ENCODE results near the gene MYO1E. TPM values are rescaled to one million over a fixed set of nuclear protein-coding genes. Genes with fewer than 3 reads are reported as not detected.
"Not testable (repeated sequence)": the region's sequence is repeated elsewhere in the genome, so short reads cannot be mapped to it uniquely, and the experiment has no call there.

The MYO1E gene
- polyA plus RNA-seq, 1 donor, result 126 TPM

GRCh38 chr15:59338414-59338813 is 34.3 kb downstream of the MYO1E start:
- Histone ChIP-seq H3K27me3 (ENCODE audit: control insufficient read depth, insufficient read depth, low read length) (no peaks in the 10 kb centered on the region), H3K36me3 (ENCODE audit: control insufficient read depth, insufficient read depth, low read length) (no peaks in the 10 kb centered on the region), H3K27ac (ENCODE audit: low read length) (no peak overlapping the region), H3K4me1 (ENCODE audit: control insufficient read depth, insufficient read depth, low read length) (no peaks in the 10 kb centered on the region), H3K9me3 (ENCODE audit: control insufficient read depth, low read depth, low read length) (no peaks in the 10 kb centered on the region), H3K4me3 (ENCODE audit: low read length) (no peak overlapping the region)
- DNase-seq, result no peak
- no CpG with 5 or more reads among the region's 1 CpG for WGBS (ENCODE audit: insufficient coverage, low lambda C conversion rate)

DNA sequence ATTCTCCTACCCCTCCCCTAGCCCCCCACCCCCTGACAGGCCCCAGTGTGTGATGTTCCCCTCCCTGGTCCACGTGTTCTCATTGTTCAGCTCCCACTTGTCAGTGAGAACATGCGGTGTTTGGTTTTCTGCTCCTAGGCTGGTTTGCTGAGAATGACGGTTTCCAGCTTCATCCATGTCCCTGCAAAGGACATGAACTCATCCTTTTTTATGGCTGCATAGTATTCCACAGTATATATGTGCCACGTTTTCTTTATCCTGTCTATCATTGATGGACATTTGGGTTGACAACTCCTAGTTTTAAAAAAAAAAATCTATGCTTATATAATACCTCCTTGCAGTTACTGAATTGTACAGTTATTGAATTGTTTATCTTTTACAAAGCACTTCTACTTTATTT is 35.9 kb downstream of the MYO1E start:
- WGBS (ENCODE audit: insufficient coverage, low lambda C conversion rate), result 80% methylated on average over 1 of the region's 4 CpGs
- H3K4me1 ChIP-seq (ENCODE audit: control insufficient read depth, insufficient read depth, low read length); H3K9me3 ChIP-seq (ENCODE audit: control insufficient read depth, low read depth, low read length); H3K27me3 ChIP-seq (ENCODE audit: control insufficient read depth, insufficient read depth, low read length); H3K4me3 ChIP-seq (ENCODE audit: low read length); H3K36me3 ChIP-seq (ENCODE audit: control insufficient read depth, insufficient read depth, low read length); DNase-seq; H3K27ac ChIP-seq (ENCODE audit: low read length): not testable (repeated sequence)

DNA sequence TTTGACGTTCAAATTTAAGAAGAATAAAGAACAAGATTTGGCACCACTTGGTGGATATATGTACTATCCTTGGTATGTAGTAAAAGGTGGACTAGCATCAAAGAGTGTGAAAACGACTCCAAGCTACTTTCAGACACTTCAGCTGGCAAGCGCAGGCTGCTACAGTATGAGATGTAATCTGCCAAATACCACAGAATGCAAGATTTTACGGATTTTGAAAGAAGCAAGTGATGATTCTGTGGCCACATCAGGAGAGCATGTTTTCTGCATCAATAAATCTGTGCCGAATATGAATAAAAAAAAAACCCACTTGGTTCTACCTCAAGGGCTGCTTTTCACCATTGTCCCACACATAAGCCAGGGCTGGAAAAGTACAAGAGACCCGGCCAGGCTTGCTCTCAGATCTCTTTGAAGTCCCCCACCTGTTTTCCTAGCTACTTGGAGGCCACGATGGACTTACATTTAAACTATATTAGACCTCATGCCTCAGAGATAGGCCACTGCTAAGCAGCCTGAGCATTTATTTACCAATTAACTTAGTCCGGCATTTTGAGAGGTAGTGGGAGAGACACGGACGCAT is 37.4 kb downstream of the MYO1E start:
- Histone ChIP-seq H3K27ac (ENCODE audit: low read length) (no peak overlapping the region), H3K4me3 (ENCODE audit: low read length) (no peak overlapping the region), H3K4me1 (ENCODE audit: control insufficient read depth, insufficient read depth, low read length) (peaks cover 12% of the 10 kb centered on the region), H3K36me3 (ENCODE audit: control insufficient read depth, insufficient read depth, low read length) (no peaks in the 10 kb centered on the region), H3K9me3 (ENCODE audit: control insufficient read depth, low read depth, low read length) (no peaks in the 10 kb centered on the region), H3K27me3 (ENCODE audit: control insufficient read depth, insufficient read depth, low read length) (no peaks in the 10 kb centered on the region)
- WGBS (ENCODE audit: insufficient coverage, low lambda C conversion rate), result no CpG with 5 or more reads among the region's 10 CpGs
- no peak for DNase-seq

- no peak overlapping the region for H3K4me3 ChIP-seq (ENCODE audit: low read length)
- no peaks in the 10 kb centered on the region for H3K9me3 ChIP-seq (ENCODE audit: control insufficient read depth, low read depth, low read length)
- H3K4me1 ChIP-seq (ENCODE audit: control insufficient read depth, insufficient read depth, low read length), result peaks cover 24% of the 10 kb centered on the region
- no peak for DNase-seq
- no peaks in the 10 kb centered on the region for H3K27me3 ChIP-seq (ENCODE audit: control insufficient read depth, insufficient read depth, low read length)
- WGBS (ENCODE audit: insufficient coverage, low lambda C conversion rate), result no CpG with 5 or more reads among the region's 3 CpGs
- no peak overlapping the region for H3K27ac ChIP-seq (ENCODE audit: low read length)
- no peaks in the 10 kb centered on the region for H3K36me3 ChIP-seq (ENCODE audit: control insufficient read depth, insufficient read depth, low read length)
These were observed 38.6 kb downstream of the MYO1E start for GRCh38 chr15:59334076-59334415.

DNA sequence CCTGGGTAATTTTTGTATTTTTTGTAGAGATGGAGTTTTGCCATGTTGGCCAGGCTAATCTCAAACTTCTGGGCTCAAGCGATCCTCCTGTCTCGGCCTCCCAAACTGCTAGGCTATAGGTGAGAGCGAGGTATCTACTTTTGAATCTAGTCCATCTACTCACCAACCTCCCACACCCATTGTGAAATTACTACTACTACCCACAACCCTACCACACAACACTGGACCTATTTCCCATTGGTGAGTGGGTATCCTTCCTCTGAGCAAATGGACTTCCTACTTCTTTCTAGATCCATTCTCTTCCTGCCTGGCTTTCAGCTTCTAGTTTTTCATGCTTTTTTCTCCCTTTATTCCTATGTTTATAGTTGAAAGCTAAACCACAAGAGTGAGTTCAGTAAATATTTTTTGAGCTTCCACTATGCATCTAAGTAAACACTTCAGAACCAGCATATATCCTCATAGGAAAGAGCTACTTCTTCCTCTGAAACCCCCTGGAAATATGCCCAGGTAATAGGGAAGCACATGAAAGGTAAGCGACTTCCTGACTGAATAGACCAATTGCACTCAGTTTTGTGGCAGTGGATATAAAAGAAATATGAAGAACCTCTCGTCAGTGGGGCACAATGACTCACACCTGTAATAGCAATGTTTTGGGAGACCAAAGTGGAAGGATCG is 39.1 kb downstream of the MYO1E start:
- peaks cover 26% of the 10 kb centered on the region for H3K4me1 ChIP-seq (ENCODE audit: control insufficient read depth, insufficient read depth, low read length)
- H3K9me3 ChIP-seq (ENCODE audit: control insufficient read depth, low read depth, low read length), result no peaks in the 10 kb centered on the region
- H3K36me3 ChIP-seq (ENCODE audit: control insufficient read depth, insufficient read depth, low read length), result no peaks in the 10 kb centered on the region
- no peak for DNase-seq
- WGBS (ENCODE audit: insufficient coverage, low lambda C conversion rate), result 100% methylated on average over 1 of the region's 6 CpGs
- H3K27ac ChIP-seq (ENCODE audit: low read length), result no peak overlapping the region
- no peaks in the 10 kb centered on the region for H3K27me3 ChIP-seq (ENCODE audit: control insufficient read depth, insufficient read depth, low read length)
- no peak overlapping the region for H3K4me3 ChIP-seq (ENCODE audit: low read length)

- peaks cover 29% of the 10 kb centered on the region for H3K4me1 ChIP-seq (ENCODE audit: control insufficient read depth, insufficient read depth, low read length)
- no peaks in the 10 kb centered on the region for H3K27me3 ChIP-seq (ENCODE audit: control insufficient read depth, insufficient read depth, low read length)
- no peak overlapping the region for H3K4me3 ChIP-seq (ENCODE audit: low read length)
- no peaks in the 10 kb centered on the region for H3K9me3 ChIP-seq (ENCODE audit: control insufficient read depth, low read depth, low read length)
- DNase-seq, result no peak
- H3K27ac ChIP-seq (ENCODE audit: low read length), result no peak overlapping the region
- 82% methylated on average over 2 of the region's 5 CpGs for WGBS (ENCODE audit: insufficient coverage, low lambda C conversion rate)
- no peaks in the 10 kb centered on the region for H3K36me3 ChIP-seq (ENCODE audit: control insufficient read depth, insufficient read depth, low read length)
These were observed 40.7 kb downstream of the MYO1E start for GRCh38 chr15:59332009-59332408.

DNA sequence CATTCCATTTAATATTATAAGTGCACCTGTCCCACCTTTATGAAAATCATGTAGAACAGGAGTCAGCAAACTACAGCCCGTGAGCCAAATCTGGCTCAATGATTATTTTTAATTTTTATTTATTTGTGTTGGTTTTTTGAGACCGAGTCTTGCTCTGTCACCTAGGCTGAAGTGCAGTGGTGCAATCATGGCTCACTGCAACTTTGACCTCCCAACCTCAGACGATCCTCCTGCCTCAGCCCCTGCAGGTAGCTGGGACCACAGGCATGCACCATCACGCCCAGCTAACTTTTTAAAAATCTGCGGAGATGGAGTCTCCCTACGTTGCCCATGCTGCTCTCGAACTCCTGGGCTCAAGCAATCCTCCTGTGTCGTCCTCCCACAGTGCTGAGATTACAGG is 42.0 kb downstream of the MYO1E start:
- peaks cover 29% of the 10 kb centered on the region for H3K4me1 ChIP-seq (ENCODE audit: control insufficient read depth, insufficient read depth, low read length)
- WGBS (ENCODE audit: insufficient coverage, low lambda C conversion rate), result no CpG with 5 or more reads among the region's 8 CpGs

DNA sequence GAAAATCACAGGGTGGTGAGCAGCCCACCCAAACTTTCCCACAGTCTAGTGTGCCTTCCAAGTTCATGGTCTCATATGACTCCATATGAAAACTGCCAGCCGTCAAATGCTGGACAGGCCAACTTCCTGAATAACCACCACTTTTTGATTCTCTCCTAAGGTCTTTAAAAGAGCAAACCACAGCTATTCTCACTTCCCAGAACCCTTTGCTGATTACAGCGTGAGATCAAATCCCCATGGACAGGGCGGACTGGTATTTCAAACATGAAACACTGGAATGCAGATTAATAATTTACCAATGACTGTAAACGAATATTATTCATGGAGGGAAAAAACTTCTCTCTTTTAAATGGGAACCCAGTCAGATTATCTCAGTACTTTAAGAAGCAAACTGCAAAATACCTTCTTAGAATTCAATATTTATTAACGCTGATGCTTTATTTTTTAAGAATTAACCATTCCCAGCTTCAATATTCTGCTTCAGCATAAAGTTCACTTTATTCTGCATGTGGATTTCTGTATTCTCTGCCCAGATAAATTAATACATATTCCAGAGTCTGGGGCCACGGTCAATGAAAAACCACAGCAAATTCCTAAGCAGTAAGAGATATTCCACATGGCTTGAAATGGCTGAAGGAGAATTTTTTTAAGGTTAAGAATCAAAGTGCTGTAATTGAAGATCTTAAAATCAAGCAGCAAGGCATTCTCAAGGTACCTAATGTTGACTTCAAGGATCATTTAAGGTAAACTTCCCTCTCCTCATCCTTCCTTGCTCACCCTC is 42.9 kb downstream of the MYO1E start:
- Histone ChIP-seq H3K27ac (ENCODE audit: low read length) (peak overlapping the region; percentile 68), H3K36me3 (ENCODE audit: control insufficient read depth, insufficient read depth, low read length) (no peaks in the 10 kb centered on the region), H3K4me1 (ENCODE audit: control insufficient read depth, insufficient read depth, low read length) (peaks cover 29% of the 10 kb centered on the region), H3K4me3 (ENCODE audit: low read length) (no peak overlapping the region), H3K27me3 (ENCODE audit: control insufficient read depth, insufficient read depth, low read length) (no peaks in the 10 kb centered on the region), H3K9me3 (ENCODE audit: control insufficient read depth, low read depth, low read length) (no peaks in the 10 kb centered on the region)
- DNase-seq, result peak; percentile 54 to 75
- 10% methylated on average over 3 of the region's 6 CpGs for WGBS (ENCODE audit: insufficient coverage, low lambda C conversion rate)

More for the DNA sequence above, 42.0 kb downstream of the MYO1E start:
- Histone ChIP-seq H3K36me3 (ENCODE audit: control insufficient read depth, insufficient read depth, low read length) (no peaks in the 10 kb centered on the region), H3K9me3 (ENCODE audit: control insufficient read depth, low read depth, low read length) (no peaks in the 10 kb centered on the region), H3K27ac (ENCODE audit: low read length) (peak overlapping the region; percentile 2), H3K4me3 (ENCODE audit: low read length) (no peak overlapping the region), H3K27me3 (ENCODE audit: control insufficient read depth, insufficient read depth, low read length) (no peaks in the 10 kb centered on the region)
- no peak for DNase-seq

- WGBS (ENCODE audit: insufficient coverage, low lambda C conversion rate), result no CpG with 5 or more reads among the region's 4 CpGs
- H3K4me1 ChIP-seq (ENCODE audit: control insufficient read depth, insufficient read depth, low read length), result peaks cover 29% of the 10 kb centered on the region
These were observed 43.6 kb downstream of the MYO1E start for GRCh38 chr15:59329091-59329490.

GRCh38 chr15:59327942-59328341 is 44.7 kb downstream of the MYO1E start:
- DNase-seq, result peak in 1 of 2 donors; percentile 18
- no CpG with 5 or more reads among the region's 3 CpGs for WGBS (ENCODE audit: insufficient coverage, low lambda C conversion rate)
- Histone ChIP-seq H3K4me3 (ENCODE audit: low read length) (no peak overlapping the region), H3K27me3 (ENCODE audit: control insufficient read depth, insufficient read depth, low read length) (no peaks in the 10 kb centered on the region), H3K4me1 (ENCODE audit: control insufficient read depth, insufficient read depth, low read length) (peaks cover 29% of the 10 kb centered on the region), H3K36me3 (ENCODE audit: control insufficient read depth, insufficient read depth, low read length) (no peaks in the 10 kb centered on the region), H3K27ac (ENCODE audit: low read length) (no peak overlapping the region), H3K9me3 (ENCODE audit: control insufficient read depth, low read depth, low read length) (no peaks in the 10 kb centered on the region)

More at GRCh38 chr15:59329091-59329490, 43.6 kb downstream of the MYO1E start:
- no peaks in the 10 kb centered on the region for H3K27me3 ChIP-seq (ENCODE audit: control insufficient read depth, insufficient read depth, low read length)
- no peak for DNase-seq
- H3K4me3 ChIP-seq (ENCODE audit: low read length), result no peak overlapping the region
- no peaks in the 10 kb centered on the region for H3K9me3 ChIP-seq (ENCODE audit: control insufficient read depth, low read depth, low read length)
- H3K36me3 ChIP-seq (ENCODE audit: control insufficient read depth, insufficient read depth, low read length), result no peaks in the 10 kb centered on the region
- peak overlapping the region; percentile 68 for H3K27ac ChIP-seq (ENCODE audit: low read length)
